Keratinocyte (primary cell): Measurements from ENCODE around the gene ADGRG4. TPM values are rescaled to one million over a fixed set of nuclear protein-coding genes. Genes with fewer than 3 reads are reported as not detected.

ENCODE experiments used
- DNase-seq: peaks from one replicate; pipeline ENCODE4 v3.0.0-alpha.2; 2011; ENCODE audit warnings: low read depth, missing footprints, low spot score
- FAIRE-seq: peaks from 2 replicates; lab custom pipeline; 2011; peaks lifted over from hg19 to GRCh38; lab: Jason Lieb, UNC
- H2AFZ ChIP-seq: 2 replicates; pipeline ENCODE4 v1.6.0; 2012; ENCODE audit warnings: low read length, control low read depth, inconsistent platforms; ENCODE audit not compliant: control insufficient read depth
- H3K27ac ChIP-seq: 2 replicates; pipeline ENCODE4 v1.5.1; 2011; ENCODE audit warnings: low read length; ENCODE audit not compliant: control insufficient read depth, insufficient read depth
- H3K27me3 ChIP-seq: 3 replicates; pipeline ENCODE4 v1.6.0; 2011; ENCODE audit warnings: low read length; ENCODE audit not compliant: control insufficient read depth, insufficient read depth; ENCODE audit errors: extremely low read depth
- H3K36me3 ChIP-seq, 2 experiments: 2 replicates in 1 of 2; 3 replicates in 1 of 2; pipeline ENCODE4 v1.5.1; 2011; ENCODE audit warnings: low read length in 2 of 2, mild to moderate bottlenecking in 1 of 2; ENCODE audit not compliant: control insufficient read depth in 2 of 2, insufficient read depth in 2 of 2; ENCODE audit errors: extremely low read depth in 1 of 2
- H3K4me1 ChIP-seq: 3 replicates; pipeline ENCODE4 v1.5.1; 2011; ENCODE audit warnings: low read length; ENCODE audit not compliant: control insufficient read depth, insufficient read depth; ENCODE audit errors: extremely low read depth
- H3K4me2 ChIP-seq: 3 replicates; pipeline ENCODE4 v1.6.0; 2011; ENCODE audit warnings: low read depth, low read length; ENCODE audit not compliant: control insufficient read depth, insufficient read depth; ENCODE audit errors: extremely low read depth
- H3K4me3 ChIP-seq, 3 experiments: fragments of 200-600 bp in 1 of 3; sonication (generic) in 1 of 3; 2 replicates in 2 of 3; 3 replicates in 1 of 3; pipeline ENCODE4 v1.5.1; 2011 to 2016; ENCODE audit warnings: low read length in 3 of 3, mild to moderate bottlenecking in 3 of 3, control low read depth in 2 of 3, inconsistent platforms in 1 of 3, low read depth in 1 of 3, mixed read lengths in 1 of 3, mixed run types in 1 of 3, moderate library complexity in 1 of 3; ENCODE audit not compliant: control insufficient read depth in 2 of 3, insufficient read depth in 2 of 3; ENCODE audit errors: extremely low read depth in 1 of 3
- H3K79me2 ChIP-seq: 2 replicates; pipeline ENCODE4 v1.6.0; 2012; ENCODE audit warnings: low read length; ENCODE audit not compliant: control insufficient read depth, insufficient read depth
- H3K9ac ChIP-seq: 3 replicates; pipeline ENCODE4 v1.6.0; 2011; ENCODE audit warnings: low read length; ENCODE audit not compliant: control insufficient read depth, insufficient read depth; ENCODE audit errors: extremely low read depth
- H3K9me1 ChIP-seq: 3 replicates; pipeline ENCODE4 v1.6.0; 2011; ENCODE audit warnings: low read length; ENCODE audit not compliant: control insufficient read depth, insufficient read depth; ENCODE audit errors: extremely low read depth
- H3K9me3 ChIP-seq: 2 replicates; pipeline ENCODE4 v1.5.1; 2012; ENCODE audit warnings: low read depth, low read length; ENCODE audit not compliant: control insufficient read depth
- H4K20me1 ChIP-seq: 3 replicates; pipeline ENCODE4 v1.6.0; 2011; ENCODE audit warnings: low read length; ENCODE audit not compliant: control insufficient read depth, insufficient read depth; ENCODE audit errors: extremely low read depth
- CTCF ChIP-seq, 3 experiments: IDR thresholded peaks in 1 of 3; conservative IDR thresholded peaks in 1 of 3; optimal IDR thresholded peaks in 1 of 3; 2 replicates in 2 of 3; 3 replicates in 1 of 3; pipeline versions ENCODE3 to v1.5.1; 2011; ENCODE audit warnings: low read length in 3 of 3, mild to moderate bottlenecking in 3 of 3, moderate library complexity in 2 of 3, control low read depth in 1 of 3, inconsistent platforms in 1 of 3; ENCODE audit not compliant: insufficient read depth in 2 of 3; ENCODE audit errors: extremely low read depth in 1 of 3
- EZH2 ChIP-seq: IDR thresholded peaks from one replicate; pipeline ENCODE4 v1.6.1; 2012; ENCODE audit warnings: inconsistent platforms, mild to moderate bottlenecking, low read length, moderate library complexity
- dilution Hi-C: fragments of 300-500 bp; cut with MboI; formaldehyde crosslinking; loops from one replicate; pipeline ENCODE4 v1.7.0; 2020; ENCODE audit warnings: low sequenced_read_pairs; ENCODE audit not compliant: extremely low pct_ligation_motif_present
- polyA plus RNA-seq, 5 experiments: library from polyadenylated mRNA; depleted of rRNA in 3 of 5; stranded (reverse) in 3 of 5; stranded (forward) in 1 of 5; unstranded in 1 of 5; fragments of >200 nt; gene quantifications; 1 replicate in 1 of 5; 2 replicates in 3 of 5; 3 replicates in 1 of 5; pipeline versions ENCODE4 v1.2.1 to v1.2.3, GENCODE V29; 2011 to 2012; ENCODE audit warnings: missing spikeins in 2 of 5, low read depth in 1 of 5, low replicate concordance in 1 of 5

ADGRG4 gene
- polyA plus RNA-seq, 1 donor (not counting 4 experiments of a cell fraction or from before 2014, with no cell fraction given) = not detected

GRCh38 chrX:136431625-136432024, 130.9 kb downstream of the ADGRG4 start:
- H3K9me1 ChIP-seq = no peaks in the 10 kb centered on the region
- H3K27me3 ChIP-seq = no peaks in the 10 kb centered on the region
- no peak overlapping the region for H3K4me3 ChIP-seq
- H3K9me3 ChIP-seq = no peaks in the 10 kb centered on the region
- TF ChIP-seq CTCF (optimal IDR thresholded peaks at IDR 0.05 in 1 of 3, IDR thresholded peaks at IDR 0.05 in 1 of 3, conservative IDR thresholded peaks at IDR 0.05 in 1 of 3; ENCODE audit: extremely low read depth in 1 of 3, insufficient read depth in 2 of 3, low read length in 3 of 3) (no peak), EZH2 (no peak)
- no peak overlapping the region for H3K9ac ChIP-seq
- H3K4me2 ChIP-seq = no peak overlapping the region
- no peak for FAIRE-seq
- dilution Hi-C loops = no loop called here
- no peaks in the 10 kb centered on the region for H3K79me2 ChIP-seq
- H3K36me3 ChIP-seq = no peaks in the 10 kb centered on the region
- no peaks in the 10 kb centered on the region for H4K20me1 ChIP-seq
- H3K4me1 ChIP-seq = no peaks in the 10 kb centered on the region
- DNase-seq = no peak
- no peak overlapping the region for H2AFZ ChIP-seq
- H3K27ac ChIP-seq = no peak overlapping the region

GRCh38 chrX:136437774-136438173, 137.0 kb downstream of the ADGRG4 start:
- Histone ChIP-seq H3K27ac (no peak overlapping the region), H3K27me3 (no peaks in the 10 kb centered on the region)
- dilution Hi-C loops = no loop called here

More at GRCh38 chrX:136437774-136438173, 137.0 kb downstream of the ADGRG4 start:
- Histone ChIP-seq H4K20me1 (no peaks in the 10 kb centered on the region), H3K9ac (no peak overlapping the region), H3K4me2 (no peak overlapping the region), H3K4me1 (no peaks in the 10 kb centered on the region), H3K79me2 (no peaks in the 10 kb centered on the region), H3K9me3 (no peaks in the 10 kb centered on the region), H3K36me3 (no peaks in the 10 kb centered on the region), H2AFZ (no peak overlapping the region), H3K4me3 (no peak overlapping the region), H3K9me1 (no peaks in the 10 kb centered on the region)
- no peak for TF ChIP-seq CTCF (optimal IDR thresholded peaks at IDR 0.05 in 1 of 3, IDR thresholded peaks at IDR 0.05 in 1 of 3, conservative IDR thresholded peaks at IDR 0.05 in 1 of 3; ENCODE audit: extremely low read depth in 1 of 3, insufficient read depth in 2 of 3, low read length in 3 of 3)
- no peak for TF ChIP-seq EZH2
- DNase-seq (no peak), FAIRE-seq (no peak)
